Measurements from ENCODE around the gene ACER1. TPM values are rescaled to one million over a fixed set of nuclear protein-coding genes. Genes with fewer than 3 reads are reported as not detected.

ACER1 gene
- total and polyA plus RNA-seq, 2 of the 13 experiments (the other 11 are each of a cell fraction or from before 2014, with no cell fraction given), result not detected

DNA sequence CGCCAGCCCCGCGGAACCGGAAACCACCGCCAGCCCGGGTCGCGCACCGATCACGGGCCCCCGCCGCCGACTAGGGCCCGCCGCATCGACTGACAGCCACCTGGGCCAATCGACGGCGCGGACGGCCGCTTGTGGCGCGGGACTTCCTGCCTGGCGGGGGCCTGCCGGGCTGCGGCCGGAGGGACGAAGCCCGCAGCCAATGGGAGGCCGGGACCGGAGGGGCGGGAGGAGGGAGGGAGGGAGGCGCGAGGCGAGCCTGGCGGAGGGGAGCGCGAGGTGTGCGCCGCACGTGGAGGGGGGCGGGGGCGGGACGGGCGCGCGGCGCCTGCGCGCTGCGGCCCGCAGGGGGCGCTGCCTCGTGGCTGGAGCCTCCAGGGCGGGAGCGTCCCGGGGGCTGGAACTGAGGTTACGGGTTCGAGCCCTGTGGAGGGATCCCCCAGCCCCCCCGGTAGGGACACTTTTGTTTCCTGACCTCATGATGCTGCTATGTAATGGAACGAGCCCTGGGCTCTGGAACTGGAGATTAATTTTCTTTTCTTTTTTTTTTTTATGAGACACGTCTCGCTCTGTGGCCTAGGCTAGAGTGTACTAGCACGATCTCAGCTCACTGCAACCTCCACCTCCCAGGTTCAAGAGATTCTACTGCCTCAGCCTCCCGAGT lies 53.4 kb downstream of the ACER1 start, which contains the start of gene MLLT1 (continued):
- no peak for TF ChIP-seq IKZF5 (CRISPR knock-in tag; IDR thresholded peaks at IDR 0.05)
- TF ChIP-seq, protein P1, sequence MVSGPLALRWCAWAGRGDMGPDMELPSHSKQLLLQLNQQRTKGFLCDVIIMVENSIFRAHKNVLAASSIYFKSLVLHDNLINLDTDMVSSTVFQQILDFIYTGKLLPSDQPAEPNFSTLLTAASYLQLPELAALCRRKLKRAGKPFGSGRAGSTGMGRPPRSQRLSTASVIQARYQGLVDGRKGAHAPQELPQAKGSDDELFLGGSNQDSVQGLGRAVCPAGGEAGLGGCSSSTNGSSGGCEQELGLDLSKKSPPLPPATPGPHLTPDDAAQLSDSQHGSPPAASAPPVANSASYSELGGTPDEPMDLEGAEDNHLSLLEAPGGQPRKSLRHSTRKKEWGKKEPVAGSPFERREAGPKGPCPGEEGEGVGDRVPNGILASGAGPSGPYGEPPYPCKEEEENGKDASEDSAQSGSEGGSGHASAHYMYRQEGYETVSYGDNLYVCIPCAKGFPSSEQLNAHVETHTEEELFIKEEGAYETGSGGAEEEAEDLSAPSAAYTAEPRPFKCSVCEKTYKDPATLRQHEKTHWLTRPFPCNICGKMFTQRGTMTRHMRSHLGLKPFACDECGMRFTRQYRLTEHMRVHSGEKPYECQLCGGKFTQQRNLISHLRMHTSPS (CRISPR knock-in tag; IDR thresholded peaks at IDR 0.05; ENCODE audit: low read depth), result no peak
- TF ChIP-seq, protein P2, sequence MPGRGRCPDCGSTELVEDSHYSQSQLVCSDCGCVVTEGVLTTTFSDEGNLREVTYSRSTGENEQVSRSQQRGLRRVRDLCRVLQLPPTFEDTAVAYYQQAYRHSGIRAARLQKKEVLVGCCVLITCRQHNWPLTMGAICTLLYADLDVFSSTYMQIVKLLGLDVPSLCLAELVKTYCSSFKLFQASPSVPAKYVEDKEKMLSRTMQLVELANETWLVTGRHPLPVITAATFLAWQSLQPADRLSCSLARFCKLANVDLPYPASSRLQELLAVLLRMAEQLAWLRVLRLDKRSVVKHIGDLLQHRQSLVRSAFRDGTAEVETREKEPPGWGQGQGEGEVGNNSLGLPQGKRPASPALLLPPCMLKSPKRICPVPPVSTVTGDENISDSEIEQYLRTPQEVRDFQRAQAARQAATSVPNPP (CRISPR knock-in tag; IDR thresholded peaks at IDR 0.05), result peak; percentile 78
- 0 out of 2 replicates have a peak, but pooled peaks have one; percentile 39 for TF ChIP-seq ZNF205 (CRISPR knock-in tag; IDR thresholded peaks at IDR 0.05)
- TF ChIP-seq, protein P3, sequence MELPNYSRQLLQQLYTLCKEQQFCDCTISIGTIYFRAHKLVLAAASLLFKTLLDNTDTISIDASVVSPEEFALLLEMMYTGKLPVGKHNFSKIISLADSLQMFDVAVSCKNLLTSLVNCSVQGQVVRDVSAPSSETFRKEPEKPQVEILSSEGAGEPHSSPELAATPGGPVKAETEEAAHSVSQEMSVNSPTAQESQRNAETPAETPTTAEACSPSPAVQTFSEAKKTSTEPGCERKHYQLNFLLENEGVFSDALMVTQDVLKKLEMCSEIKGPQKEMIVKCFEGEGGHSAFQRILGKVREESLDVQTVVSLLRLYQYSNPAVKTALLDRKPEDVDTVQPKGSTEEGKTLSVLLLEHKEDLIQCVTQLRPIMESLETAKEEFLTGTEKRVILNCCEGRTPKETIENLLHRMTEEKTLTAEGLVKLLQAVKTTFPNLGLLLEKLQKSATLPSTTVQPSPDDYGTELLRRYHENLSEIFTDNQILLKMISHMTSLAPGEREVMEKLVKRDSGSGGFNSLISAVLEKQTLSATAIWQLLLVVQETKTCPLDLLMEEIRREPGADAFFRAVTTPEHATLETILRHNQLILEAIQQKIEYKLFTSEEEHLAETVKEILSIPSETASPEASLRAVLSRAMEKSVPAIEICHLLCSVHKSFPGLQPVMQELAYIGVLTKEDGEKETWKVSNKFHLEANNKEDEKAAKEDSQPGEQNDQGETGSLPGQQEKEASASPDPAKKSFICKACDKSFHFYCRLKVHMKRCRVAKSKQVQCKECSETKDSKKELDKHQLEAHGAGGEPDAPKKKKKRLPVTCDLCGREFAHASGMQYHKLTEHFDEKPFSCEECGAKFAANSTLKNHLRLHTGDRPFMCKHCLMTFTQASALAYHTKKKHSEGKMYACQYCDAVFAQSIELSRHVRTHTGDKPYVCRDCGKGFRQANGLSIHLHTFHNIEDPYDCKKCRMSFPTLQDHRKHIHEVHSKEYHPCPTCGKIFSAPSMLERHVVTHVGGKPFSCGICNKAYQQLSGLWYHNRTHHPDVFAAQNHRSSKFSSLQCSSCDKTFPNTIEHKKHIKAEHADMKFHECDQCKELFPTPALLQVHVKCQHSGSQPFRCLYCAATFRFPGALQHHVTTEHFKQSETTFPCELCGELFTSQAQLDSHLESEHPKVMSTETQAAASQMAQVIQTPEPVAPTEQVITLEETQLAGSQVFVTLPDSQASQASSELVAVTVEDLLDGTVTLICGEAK (IDR thresholded peaks at IDR 0.05), result no peak
- TF ChIP-seq, protein P3 (CRISPR knock-in tag; IDR thresholded peaks at IDR 0.05), result peak; percentile 58
- TF ChIP-seq GPN1 (CRISPR knock-in tag; IDR thresholded peaks at IDR 0.05; ENCODE audit: borderline replicate concordance), result no peak
- TF ChIP-seq DBP (CRISPR knock-in tag; IDR thresholded peaks at IDR 0.05; ENCODE audit: not compliant biosample characterization), result no peak
- TF ChIP-seq ZNF430 (CRISPR knock-in tag; IDR thresholded peaks at IDR 0.05), result peak; percentile 54; the same call in 1 of the 2 replicates
- TF ChIP-seq ZNF660 (CRISPR knock-in tag; IDR thresholded peaks at IDR 0.05; ENCODE audit: borderline replicate concordance, low read depth), result no peak
- TF ChIP-seq ZNF562 (CRISPR knock-in tag; IDR thresholded peaks at IDR 0.05; ENCODE audit: borderline replicate concordance), result peak; percentile 56; the same call in 1 of the 2 replicates
- no peak for TF ChIP-seq NCOA1 (CRISPR knock-in tag; IDR thresholded peaks at IDR 0.05)
- TF ChIP-seq, protein P4, sequence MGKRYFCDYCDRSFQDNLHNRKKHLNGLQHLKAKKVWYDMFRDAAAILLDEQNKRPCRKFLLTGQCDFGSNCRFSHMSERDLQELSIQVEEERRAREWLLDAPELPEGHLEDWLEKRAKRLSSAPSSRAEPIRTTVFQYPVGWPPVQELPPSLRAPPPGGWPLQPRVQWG (CRISPR knock-in tag; IDR thresholded peaks at IDR 0.05; ENCODE audit: borderline replicate concordance, low read depth), result no peak
